ENCODE data around the gene LIN7A. TPM values are rescaled to one million over a fixed set of nuclear protein-coding genes. Genes with fewer than 3 reads are reported as not detected.
A peak's percentile ranks its signal among the peaks of the same experiment; 100 is the strongest.

The LIN7A gene
- total RNA-seq, 1 experiment from 2014 or later = 42.9 TPM

DNA sequence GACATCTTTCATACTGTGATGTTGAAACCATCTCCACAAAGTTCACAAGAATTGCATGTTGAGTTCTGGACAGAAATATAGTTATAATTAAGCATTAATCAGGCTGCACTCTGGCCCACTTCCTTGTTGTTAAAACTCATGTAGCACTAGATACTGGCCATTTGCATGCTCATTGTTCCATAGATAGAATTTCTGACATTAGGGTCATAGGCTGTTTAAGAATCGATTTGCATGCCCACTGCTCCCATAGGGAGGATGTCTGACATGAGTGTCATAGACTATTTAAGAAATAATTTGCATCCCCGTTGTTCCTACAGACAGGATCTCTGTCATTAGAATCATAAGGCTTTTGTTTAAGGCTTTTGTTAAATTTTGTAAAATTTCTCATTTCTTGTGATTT is 170.8 kb downstream of the LIN7A start:
- DNase-seq (ENCODE audit: extremely low read depth, low read depth) = no peak

DNA sequence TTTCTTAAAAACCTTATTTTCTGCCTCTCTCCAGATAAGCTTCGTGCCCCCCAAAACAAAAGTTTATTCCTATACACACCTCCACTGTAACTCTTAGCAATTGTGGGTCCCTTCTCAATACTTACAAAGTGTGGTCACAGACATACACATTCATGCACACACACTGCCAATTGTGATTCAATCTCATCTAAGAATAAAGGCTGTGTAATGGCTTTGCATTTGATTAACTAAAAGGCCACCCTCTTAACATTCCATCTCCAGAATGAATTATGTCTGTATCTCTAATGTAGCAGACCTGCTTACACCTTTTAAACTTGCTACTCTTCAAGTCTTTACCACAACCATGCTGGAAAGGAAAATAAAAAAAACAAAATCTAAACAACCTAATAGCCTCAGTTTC is 171.5 kb downstream of the LIN7A start:
- DNase-seq (ENCODE audit: extremely low read depth, low read depth) = no peak

DNA sequence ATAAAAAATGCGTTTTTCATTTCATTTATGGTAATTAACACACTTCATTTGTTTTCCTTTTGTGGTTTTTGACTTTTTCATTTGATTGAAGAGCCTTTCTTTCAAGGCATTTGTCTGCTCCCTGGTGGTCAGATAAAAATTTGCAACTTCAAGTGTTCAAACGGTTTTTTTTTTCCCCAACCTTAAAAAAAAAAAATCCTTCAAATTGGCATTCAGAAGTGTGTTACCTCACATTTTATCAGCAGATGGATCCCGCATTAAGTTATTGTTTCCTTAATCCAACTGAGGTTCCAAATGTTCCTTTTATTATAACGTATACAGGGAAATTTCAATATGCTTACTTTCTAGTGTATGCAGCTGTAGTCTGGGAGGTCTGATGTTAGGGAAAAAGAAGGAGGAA is 173.9 kb downstream of the LIN7A start:
- peak; percentile 40 for DNase-seq (ENCODE audit: extremely low read depth, low read depth)

DNA sequence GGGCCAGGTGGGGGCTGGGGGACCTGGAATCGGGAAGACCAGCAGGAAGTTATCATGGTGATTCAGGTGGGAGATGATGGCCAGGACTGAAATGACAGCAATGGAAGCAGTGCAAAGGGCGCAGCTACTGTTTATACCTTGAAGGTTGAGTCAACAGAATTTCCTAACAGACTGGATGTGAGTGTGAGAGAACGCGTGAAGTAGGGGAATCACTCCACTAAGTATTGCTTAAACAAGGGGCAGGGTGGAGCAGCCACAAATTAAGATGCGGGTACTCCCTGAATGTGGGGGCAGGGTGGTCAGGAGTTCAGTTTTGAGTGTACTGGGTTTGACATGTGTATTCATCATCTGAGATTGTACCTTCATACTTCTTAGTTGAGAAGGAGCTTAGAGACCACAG is 175.9 kb downstream of the LIN7A start:
- DNase-seq (ENCODE audit: extremely low read depth, low read depth) = no peak

DNA sequence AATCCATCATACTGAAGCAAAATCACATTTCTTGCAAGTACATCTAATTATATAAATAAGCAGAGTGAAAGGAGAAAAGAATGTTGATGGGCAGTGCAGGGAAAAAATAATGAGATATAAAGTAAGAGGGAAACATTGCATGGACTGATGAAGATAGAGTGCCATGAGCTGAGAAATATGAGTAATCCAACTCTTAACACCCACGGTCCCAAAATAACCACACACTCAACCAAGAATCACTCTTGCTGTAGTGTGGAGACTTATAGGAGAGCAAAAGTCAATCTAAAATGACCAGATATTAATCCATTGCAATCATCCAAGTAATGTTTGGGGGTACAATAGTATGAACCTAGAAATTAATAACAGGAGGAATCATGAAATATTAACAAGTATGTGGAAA is 180.9 kb downstream of the LIN7A start:
- no peak for DNase-seq (ENCODE audit: extremely low read depth, low read depth)

DNA sequence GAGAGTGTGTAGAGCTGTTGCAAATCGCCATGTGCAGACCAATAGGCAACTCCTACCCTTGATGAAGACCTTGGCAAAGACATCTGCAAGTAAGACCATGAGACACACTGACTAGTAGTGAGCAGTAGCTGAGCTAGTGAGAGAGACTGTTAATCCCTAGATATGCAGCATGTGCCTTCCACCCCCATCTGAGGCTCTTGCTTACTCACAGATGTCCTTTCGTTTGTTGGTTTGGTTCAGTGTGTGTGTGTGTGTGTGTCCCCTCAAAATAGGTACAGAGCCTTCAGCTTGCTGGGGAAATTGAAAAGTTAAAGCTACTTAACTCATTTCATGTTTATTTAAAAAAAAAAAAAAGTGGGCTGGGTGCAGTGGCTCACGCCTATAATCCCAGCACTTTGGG is 183.5 kb downstream of the LIN7A start:
- DNase-seq (ENCODE audit: extremely low read depth, low read depth) = no peak

DNA sequence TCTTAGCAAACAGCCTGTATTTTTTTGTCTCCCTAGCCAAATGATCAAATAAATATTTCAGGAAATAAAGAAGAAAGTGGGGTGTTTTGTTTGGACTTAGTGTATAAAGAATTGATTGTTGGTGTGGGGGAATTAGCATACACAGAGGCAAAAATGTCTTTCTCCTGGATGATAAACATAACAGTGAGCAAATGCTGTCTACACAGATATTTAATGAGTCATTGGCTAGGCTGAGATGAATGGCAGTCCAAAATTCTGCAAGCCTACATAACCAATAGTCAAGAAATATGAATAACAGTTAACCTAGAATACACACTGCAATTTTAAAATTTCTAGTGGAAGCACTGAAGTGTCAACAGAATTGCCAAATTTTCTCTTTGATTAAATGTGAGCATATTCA is 185.3 kb downstream of the LIN7A start:
- no peak for DNase-seq (ENCODE audit: extremely low read depth, low read depth)

DNA sequence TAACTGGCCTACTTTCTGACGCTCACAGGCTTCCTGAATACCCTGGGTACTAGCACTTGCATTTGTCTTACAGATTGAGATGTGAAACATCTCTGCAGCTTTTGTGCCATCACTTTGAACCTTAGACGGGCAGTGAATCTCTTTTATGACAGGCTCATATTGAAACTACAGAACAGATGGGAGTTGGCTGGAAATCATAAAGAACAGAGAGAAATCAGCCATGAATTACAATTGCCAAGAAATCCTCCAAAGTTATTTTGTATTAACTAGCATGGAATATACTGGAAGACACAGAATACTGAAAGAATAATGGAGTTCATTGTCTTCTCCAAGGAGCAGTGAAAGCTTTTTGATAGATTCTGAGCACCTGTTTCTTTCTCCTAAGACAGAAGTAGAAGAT is 188.3 kb downstream of the LIN7A start:
- DNase-seq (ENCODE audit: extremely low read depth, low read depth) = no peak

DNA sequence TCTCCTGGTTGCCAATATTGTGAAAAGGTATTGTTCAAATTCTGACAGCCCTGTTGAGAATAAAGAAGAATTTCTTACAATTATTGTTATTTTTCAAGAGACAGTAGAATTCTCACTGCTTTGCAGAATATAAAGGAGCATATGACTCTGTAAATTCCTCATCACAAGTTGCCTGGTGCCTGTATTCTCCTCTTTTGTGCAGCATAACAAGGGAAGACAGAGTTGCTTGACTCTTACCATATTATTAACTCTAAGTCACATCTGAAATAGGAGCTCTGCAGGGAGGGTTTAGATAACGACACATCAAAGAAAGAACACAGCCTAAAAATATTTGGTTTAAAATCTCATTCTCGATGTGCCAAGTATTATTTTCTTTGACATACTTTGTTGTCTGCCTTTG is 189.9 kb downstream of the LIN7A start:
- DNase-seq (ENCODE audit: extremely low read depth, low read depth) = no peak

DNA sequence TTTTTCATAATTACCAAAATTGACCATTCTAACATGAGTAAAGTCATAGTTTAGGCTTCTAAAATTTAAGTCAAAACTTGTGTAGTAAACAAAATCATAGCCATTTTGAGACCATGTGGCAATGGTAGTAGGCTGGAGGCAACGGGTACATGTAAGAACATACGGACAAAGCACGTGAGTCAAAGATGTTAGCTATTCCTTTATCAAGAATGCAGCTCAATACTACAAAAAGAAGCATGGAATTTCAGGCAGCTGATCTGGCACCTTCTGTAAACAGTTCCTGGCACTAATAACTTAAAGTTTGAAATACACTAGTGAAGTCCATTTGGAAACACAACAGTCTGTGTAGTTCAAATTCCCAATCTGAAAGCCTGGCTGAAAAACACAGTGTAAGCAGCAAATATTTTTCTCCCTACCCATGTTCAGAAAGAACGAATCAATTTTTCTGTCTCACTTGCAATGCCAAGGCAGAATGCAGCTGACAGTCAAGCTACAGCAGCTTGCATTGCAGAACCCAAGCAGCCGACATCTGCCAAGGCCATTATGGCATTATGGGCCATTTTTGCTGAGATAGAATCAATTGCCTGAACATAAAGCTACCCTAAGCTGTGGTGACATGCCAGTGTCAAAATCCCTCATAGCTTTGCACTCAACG is 191.8 kb downstream of the LIN7A start:
- DNase-seq (ENCODE audit: extremely low read depth, low read depth) = no peak

Small RNAs within 50 kb of the gene (small RNA-seq; reads per million reads assigned to genes)
- gene MIR617 = 0 to 0.02 reads per million in 2 experiments
- gene MIR618 = 0.04 to 2.0 reads per million in 2 experiments

Other genes with a start within 250 kb of the LIN7A start
- not detected in 2 replicates for gene MYF6, start 230.3 kb downstream of the LIN7A start, total RNA-seq (2014; rRNA removed; shearing (Covaris generic))
- not detected in 2 replicates for gene MYF5, start 221.0 kb downstream of the LIN7A start, total RNA-seq (2014; rRNA removed; shearing (Covaris generic))
- 44.0 and 54.4 TPM in 2 replicates for gene ACSS3, start 140.1 kb upstream of the LIN7A start, total RNA-seq (2014; rRNA removed; shearing (Covaris generic))